Gastroesophageal sphincter (tissue), 4 donors: ENCODE data around the gene ADAMTSL2. TPM values are rescaled to one million over a fixed set of nuclear protein-coding genes. Genes with fewer than 3 reads are reported as not detected.

ENCODE experiments used
- ATAC-seq: fragments of 150-250 bp; one replicate; pipeline ENCODE4 v1.9.1; 2016; ENCODE audit warnings: mild to moderate bottlenecking, moderate library complexity
- H3K27ac ChIP-seq, 4 donors: fragments of 200-600 bp; sonication (generic) in 3 of 4; 1 replicate in 3 of 4; 2 replicates in 1 of 4; pipeline ENCODE4 v1.5.1; 2016 to 2019
- H3K27me3 ChIP-seq: fragments of 200-600 bp; sonication (generic); one replicate; pipeline ENCODE4 v1.5.1; 2019
- H3K36me3 ChIP-seq, 2 donors: fragments of 200-600 bp; sonication (generic); one replicate each; pipeline ENCODE4 v1.5.1; 2019; ENCODE audit warnings: control low read depth in 1 of 2
- H3K4me1 ChIP-seq, 3 donors: fragments of 200-600 bp; sonication (generic); 1 replicate in 2 of 3; 2 replicates in 1 of 3; pipeline ENCODE4 v1.5.1; 2016 to 2019; ENCODE audit warnings: control low read depth in 2 of 3
- H3K4me3 ChIP-seq, 2 donors: fragments of 200-600 bp; sonication (generic); one replicate each; pipeline ENCODE4 v1.5.1; 2019; ENCODE audit warnings: mild to moderate bottlenecking in 1 of 2, moderate library complexity in 1 of 2
- H3K9me3 ChIP-seq, 3 donors: fragments of 200-600 bp; sonication (generic); one replicate each; pipeline ENCODE4 v1.5.1; 2017 to 2019; ENCODE audit warnings: control low read depth in 2 of 3
- CTCF ChIP-seq, 4 experiments: fragments of 200-600 bp in 2 of 4; fragments of 450-650 bp in 2 of 4; sonication (generic) in 1 of 4; IDR thresholded peaks; one replicate each; pipeline ENCODE4 v1.5.1; 2017 to 2019; ENCODE audit warnings: antibody characterized with exemption in 4 of 4, mild to moderate bottlenecking in 2 of 4, moderate library complexity in 2 of 4
- EP300 ChIP-seq: sonication (generic); formaldehyde crosslinking; IDR thresholded peaks from one replicate; pipeline ENCODE4 v1.6.1; 2017; ENCODE audit warnings: antibody characterized with exemption, mild to moderate bottlenecking
- POLR2A ChIP-seq, 2 donors: fragments of 450-650 bp; IDR thresholded peaks; one replicate each; pipeline ENCODE4 v1.6.1; 2017; ENCODE audit warnings: antibody characterized with exemption in 2 of 2, mild to moderate bottlenecking in 2 of 2, moderate library complexity in 1 of 2
- POLR2AphosphoS5 ChIP-seq: sonication (generic); formaldehyde crosslinking; IDR thresholded peaks from one replicate; pipeline ENCODE4 v1.6.1; 2017; ENCODE audit warnings: antibody characterized with exemption
- WGBS, 2 donors: methylation state at CpG; one replicate each; pipeline ENCODE4 v1.1.5; 2018; ENCODE audit warnings: low coverage in 1 of 2; 5-methylcytosine and 5-hydroxymethylcytosine counted together
- total RNA-seq, 4 donors: library from RNA; depleted of rRNA; stranded (reverse); fragments of >200 nt; gene quantifications; one replicate each; pipeline ENCODE4 v1.1.0, GENCODE V29; 2016

The ADAMTSL2 gene
- total RNA-seq, 4 donors from 2014 or later, result 2.0 to 5.8 (median 3.1) TPM

- Histone ChIP-seq H3K9me3 (no peaks in the 10 kb centered on the region), H3K4me1 (peaks cover 0 to 24% (median 11%) of the 10 kb centered on the region in 3 donors), H3K4me3 (no peak overlapping the region), H3K27ac (peak overlapping the region in 1 of 4 donors; percentile 31), H3K36me3 (no peaks in the 10 kb centered on the region), H3K27me3 (peaks cover 14% of the 10 kb centered on the region)
- TF ChIP-seq EP300 (no peak), POLR2AphosphoS5 (no peak), POLR2A (IDR thresholded peaks at IDR 0.05) (no peak), CTCF (IDR thresholded peaks at IDR 0.05) (no peak)
- no peak for ATAC-seq
- whole genome bisulfite sequencing, 2 donors, result 20% methylated on average over 1 of the region's 20 CpGs; no CpG with 5 or more reads in 1 of the 2 donors
These were observed 37.5 kb downstream of the ADAMTSL2 start for GRCh38 chr9:133571896-133572595.

DNA sequence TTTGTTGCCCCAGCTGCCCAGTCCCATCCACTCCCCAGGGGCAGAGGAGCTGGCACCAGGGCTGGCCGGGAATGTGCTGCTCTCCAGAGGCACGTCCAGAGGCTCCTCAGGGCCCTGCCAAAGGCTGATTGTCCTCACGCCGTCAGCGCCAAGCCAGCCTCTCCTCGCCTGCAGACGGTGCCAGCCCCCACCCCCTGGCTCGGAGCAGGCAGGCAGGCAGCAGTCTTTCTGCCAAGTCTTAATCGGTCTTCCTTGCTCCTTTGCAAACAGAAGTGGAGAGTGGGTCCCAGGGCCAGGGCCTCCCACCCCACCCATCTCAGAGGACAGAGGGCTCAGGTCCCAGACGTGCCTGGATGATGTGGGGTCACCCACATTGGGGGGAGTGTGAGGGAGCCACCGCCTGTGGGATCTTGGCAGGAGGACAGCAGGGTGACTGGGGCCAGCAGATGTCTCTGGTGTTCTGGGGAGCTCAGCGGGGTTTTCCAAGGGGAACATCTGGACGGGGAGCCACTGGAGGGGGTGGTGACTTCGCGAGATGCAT is 38.4 kb downstream of the ADAMTSL2 start:
- peaks cover 22% of the 10 kb centered on the region for H3K27me3 ChIP-seq
- WGBS, 2 donors, result no CpG with 5 or more reads among the region's 15 CpGs
- peak; percentile 75 for ATAC-seq
- H3K36me3 ChIP-seq, result no peaks in the 10 kb centered on the region
- TF ChIP-seq POLR2A (IDR thresholded peaks at IDR 0.05) (no peak), CTCF (IDR thresholded peaks at IDR 0.05) (no peak), POLR2AphosphoS5 (peak; percentile 14), EP300 (no peak)
- no peak overlapping the region for H3K4me3 ChIP-seq
- no peaks in the 10 kb centered on the region for H3K9me3 ChIP-seq
- peaks cover 0 to 24% (median 11%) of the 10 kb centered on the region in 3 donors for H3K4me1 ChIP-seq
- peak overlapping the region in 1 of 4 donors; percentile 31 for H3K27ac ChIP-seq

DNA sequence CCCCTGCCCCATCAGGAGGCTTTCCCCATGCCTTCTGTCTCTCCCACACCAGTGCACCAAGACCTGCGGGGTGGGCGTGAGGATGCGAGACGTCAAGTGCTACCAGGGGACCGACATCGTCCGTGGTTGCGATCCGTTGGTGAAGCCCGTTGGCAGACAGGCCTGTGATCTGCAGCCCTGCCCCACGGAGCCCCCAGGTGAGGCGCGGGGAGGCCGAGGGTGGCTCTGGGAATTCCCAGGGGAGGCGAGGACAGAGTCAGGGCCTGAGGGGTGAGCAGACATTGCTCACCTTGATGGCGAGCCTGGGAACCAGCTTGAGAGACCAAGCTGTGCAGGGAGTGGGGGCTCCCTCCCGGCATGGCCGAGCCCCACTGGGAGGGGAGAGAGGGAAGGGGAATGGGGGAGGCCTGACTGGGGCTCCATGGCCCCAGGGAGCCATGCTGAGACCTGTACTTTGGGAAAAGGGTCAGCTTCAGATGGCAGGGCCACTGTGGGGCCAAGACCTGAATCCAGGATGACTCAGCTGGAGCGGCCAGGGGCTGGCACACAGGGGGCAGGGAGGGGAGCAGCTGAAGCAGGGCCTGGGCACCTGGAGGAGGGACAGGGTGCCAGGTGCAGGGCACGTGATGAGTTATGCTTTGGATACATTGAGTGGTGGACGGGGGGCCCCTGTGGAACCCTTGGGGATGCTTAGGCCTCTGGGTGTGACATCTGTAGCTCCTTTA is 39.4 kb downstream of the ADAMTSL2 start:
- Histone ChIP-seq H3K4me1 (peaks cover 0 to 24% (median 11%) of the 10 kb centered on the region in 3 donors), H3K36me3 (no peaks in the 10 kb centered on the region), H3K27ac (no peak overlapping the region), H3K9me3 (no peaks in the 10 kb centered on the region), H3K4me3 (no peak overlapping the region), H3K27me3 (peaks cover 28% of the 10 kb centered on the region)
- ATAC-seq, result no peak
- TF ChIP-seq CTCF (IDR thresholded peaks at IDR 0.05) (no peak), EP300 (no peak)
- no CpG with 5 or more reads among the region's 21 CpGs for WGBS, 2 donors

GRCh38 chr9:133574771-133575170 is 40.3 kb downstream of the ADAMTSL2 start:
- Histone ChIP-seq H3K27ac (no peak overlapping the region), H3K27me3 (peaks cover 33% of the 10 kb centered on the region), H3K9me3 (no peaks in the 10 kb centered on the region), H3K36me3 (no peaks in the 10 kb centered on the region), H3K4me3 (no peak overlapping the region), H3K4me1 (peaks cover 0 to 24% (median 11%) of the 10 kb centered on the region in 3 donors)
- no CpG with 5 or more reads among the region's 17 CpGs for WGBS, 2 donors
- no peak for TF ChIP-seq CTCF (IDR thresholded peaks at IDR 0.05)
- TF ChIP-seq POLR2A (IDR thresholded peaks at IDR 0.05), result no peak
- no peak for TF ChIP-seq POLR2AphosphoS5
- TF ChIP-seq EP300, result no peak
- ATAC-seq, result no peak
